Neural progenitor cell (in vitro differentiated cells): ENCODE results near the gene ADGRF1.

ENCODE experiments used
- CTCF ChIP-seq: fragments of 200-600 bp; sonication (generic); IDR thresholded peaks from 2 replicates; pipeline ENCODE4 v1.5.1; 2017; ENCODE audit warnings: antibody characterized with exemption, mild to moderate bottlenecking
- EZH2 ChIP-seq: fragments of 200-600 bp; sonication (generic); IDR thresholded peaks from 2 replicates; pipeline ENCODE4 v1.6.1; 2017; ENCODE audit warnings: antibody characterized with exemption, mild to moderate bottlenecking, moderate library complexity
- EZH2phosphoT487 ChIP-seq: fragments of 200-600 bp; sonication (generic); IDR thresholded peaks from 2 replicates; pipeline ENCODE4 v1.6.1; 2017; ENCODE audit warnings: antibody characterized with exemption

GRCh38 chr6:46993846-46994245 is 48.3 kb downstream of the ADGRF1 start:
- no peak for TF ChIP-seq CTCF
- no peak for TF ChIP-seq EZH2phosphoT487
- no peak for TF ChIP-seq EZH2
